Ishikawa (cell line): ENCODE results near the gene RRP1.

Source experiments
- CEBPB ChIP-seq: IDR thresholded peaks from 2 replicates; pipeline ENCODE4 v1.6.1; 2012
- EGR1 ChIP-seq: IDR thresholded peaks from 2 replicates; pipeline ENCODE4 v1.6.1; 2012
- EP300 ChIP-seq: IDR thresholded peaks from 2 replicates; pipeline ENCODE4 v1.6.1; 2012; ENCODE audit warnings: borderline replicate concordance
- NFIC ChIP-seq: IDR thresholded peaks from 2 replicates; pipeline ENCODE4 v1.6.1; 2012
- TEAD4 ChIP-seq: IDR thresholded peaks from 2 replicates; pipeline ENCODE4 v1.6.1; 2012
- ZBTB7A ChIP-seq: IDR thresholded peaks from 2 replicates; pipeline ENCODE4 v1.6.1; 2012; ENCODE audit warnings: low read depth
- TF ChIP-seq, protein P1 (sequence below): IDR thresholded peaks from 2 replicates; pipeline ENCODE4 v1.6.1; 2012
- TF ChIP-seq, protein P2 (sequence below): IDR thresholded peaks from 2 replicates; pipeline ENCODE4 v1.6.1; 2012; ENCODE audit warnings: low read depth, mild to moderate bottlenecking

DNA sequence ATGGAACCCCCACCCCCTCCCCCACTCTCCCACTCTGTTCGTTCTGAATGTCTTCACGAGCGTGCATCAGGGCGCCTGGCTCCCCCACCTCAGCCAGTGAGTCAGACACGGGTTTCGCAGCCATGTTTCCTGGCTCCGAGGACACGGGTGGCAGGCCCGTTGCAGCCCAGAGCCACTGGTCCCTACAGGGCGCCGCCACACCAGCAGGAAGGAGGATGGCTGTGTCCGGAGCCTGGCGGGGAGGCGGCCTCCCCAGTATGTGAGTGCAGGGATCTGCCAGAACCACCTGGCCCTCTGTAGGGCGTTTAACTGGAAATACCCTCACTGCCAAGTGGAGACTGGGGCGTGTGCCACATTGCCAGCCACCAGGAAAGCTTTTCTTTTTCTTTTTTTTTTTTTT, 31.8 kb upstream of the RRP1 start:
- TF ChIP-seq CEBPB, result no peak
- TF ChIP-seq EP300, result no peak
- TF ChIP-seq, protein P1, sequence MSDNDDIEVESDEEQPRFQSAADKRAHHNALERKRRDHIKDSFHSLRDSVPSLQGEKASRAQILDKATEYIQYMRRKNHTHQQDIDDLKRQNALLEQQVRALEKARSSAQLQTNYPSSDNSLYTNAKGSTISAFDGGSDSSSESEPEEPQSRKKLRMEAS, result no peak
- no peak for TF ChIP-seq EGR1
- no peak for TF ChIP-seq ZBTB7A
- TF ChIP-seq, protein P2, sequence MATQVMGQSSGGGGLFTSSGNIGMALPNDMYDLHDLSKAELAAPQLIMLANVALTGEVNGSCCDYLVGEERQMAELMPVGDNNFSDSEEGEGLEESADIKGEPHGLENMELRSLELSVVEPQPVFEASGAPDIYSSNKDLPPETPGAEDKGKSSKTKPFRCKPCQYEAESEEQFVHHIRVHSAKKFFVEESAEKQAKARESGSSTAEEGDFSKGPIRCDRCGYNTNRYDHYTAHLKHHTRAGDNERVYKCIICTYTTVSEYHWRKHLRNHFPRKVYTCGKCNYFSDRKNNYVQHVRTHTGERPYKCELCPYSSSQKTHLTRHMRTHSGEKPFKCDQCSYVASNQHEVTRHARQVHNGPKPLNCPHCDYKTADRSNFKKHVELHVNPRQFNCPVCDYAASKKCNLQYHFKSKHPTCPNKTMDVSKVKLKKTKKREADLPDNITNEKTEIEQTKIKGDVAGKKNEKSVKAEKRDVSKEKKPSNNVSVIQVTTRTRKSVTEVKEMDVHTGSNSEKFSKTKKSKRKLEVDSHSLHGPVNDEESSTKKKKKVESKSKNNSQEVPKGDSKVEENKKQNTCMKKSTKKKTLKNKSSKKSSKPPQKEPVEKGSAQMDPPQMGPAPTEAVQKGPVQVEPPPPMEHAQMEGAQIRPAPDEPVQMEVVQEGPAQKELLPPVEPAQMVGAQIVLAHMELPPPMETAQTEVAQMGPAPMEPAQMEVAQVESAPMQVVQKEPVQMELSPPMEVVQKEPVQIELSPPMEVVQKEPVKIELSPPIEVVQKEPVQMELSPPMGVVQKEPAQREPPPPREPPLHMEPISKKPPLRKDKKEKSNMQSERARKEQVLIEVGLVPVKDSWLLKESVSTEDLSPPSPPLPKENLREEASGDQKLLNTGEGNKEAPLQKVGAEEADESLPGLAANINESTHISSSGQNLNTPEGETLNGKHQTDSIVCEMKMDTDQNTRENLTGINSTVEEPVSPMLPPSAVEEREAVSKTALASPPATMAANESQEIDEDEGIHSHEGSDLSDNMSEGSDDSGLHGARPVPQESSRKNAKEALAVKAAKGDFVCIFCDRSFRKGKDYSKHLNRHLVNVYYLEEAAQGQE, result no peak
- no peak for TF ChIP-seq TEAD4
- TF ChIP-seq NFIC, result no peak
